ENCODE data around the gene GBF1. TPM values are rescaled to one million over a fixed set of nuclear protein-coding genes. Genes with fewer than 3 reads are reported as not detected.

GBF1 gene
- total RNA-seq, 4 donors from 2014 or later = 31.4 to 64.2 (median 58.7) TPM

GRCh38 chr10:102414749-102415148 is 169.4 kb downstream of the GBF1 start:
- peaks cover 64 to 90% (median 73%) of the 10 kb centered on the region in 3 donors for H3K27me3 ChIP-seq
- in situ Hi-C loops (cut with MboI; ENCODE audit: low sequenced_read_pairs in 4 of 4) = no loop called here
- no peak for DNase-seq

GRCh38 chr10:102416283-102416682 is 171.0 kb downstream of the GBF1 start:
- H3K4me1 ChIP-seq = peaks cover 16% of the 10 kb centered on the region in 2 donors
- intact Hi-C loops (cut with DNase I; ENCODE audit: low total_unique reads) = no loop called here
- H3K9me3 ChIP-seq = no peaks in the 10 kb centered on the region
- no peaks in the 10 kb centered on the region for H3K36me3 ChIP-seq
- ATAC-seq (no peak), DNase-seq (no peak)
- peaks cover 50 to 74% (median 58%) of the 10 kb centered on the region in 3 donors for H3K27me3 ChIP-seq
- in situ Hi-C loops (cut with MboI; ENCODE audit: low sequenced_read_pairs in 4 of 4) = no loop called here
- no peak overlapping the region for H3K27ac ChIP-seq
- no peak for TF ChIP-seq POLR2A (IDR thresholded peaks at IDR 0.05)
- TF ChIP-seq CTCF (IDR thresholded peaks at IDR 0.05 in 4 of 5, conservative IDR thresholded peaks at IDR 0.05 in 1 of 5) = no peak
- H3K4me3 ChIP-seq = no peak overlapping the region

More at GRCh38 chr10:102414749-102415148, 169.4 kb downstream of the GBF1 start:
- no peak for ATAC-seq
- Histone ChIP-seq H3K27ac (no peak overlapping the region), H3K4me3 (no peak overlapping the region), H3K36me3 (no peaks in the 10 kb centered on the region), H3K4me1 (peaks cover 9% of the 10 kb centered on the region in 2 donors), H3K9me3 (no peaks in the 10 kb centered on the region)
- TF ChIP-seq CTCF (IDR thresholded peaks at IDR 0.05 in 4 of 5, conservative IDR thresholded peaks at IDR 0.05 in 1 of 5) (no peak), POLR2A (IDR thresholded peaks at IDR 0.05) (no peak)
- intact Hi-C loops (cut with DNase I; ENCODE audit: low total_unique reads) = no loop called here

- no peaks in the 10 kb centered on the region for H3K9me3 ChIP-seq
- no peak overlapping the region for H3K27ac ChIP-seq
- H3K27me3 ChIP-seq = peaks cover 46 to 70% (median 54%) of the 10 kb centered on the region in 3 donors
- ATAC-seq (no peak), DNase-seq (no peak)
- peaks cover 16% of the 10 kb centered on the region in 2 donors for H3K4me1 ChIP-seq
- in situ Hi-C loops (cut with MboI; ENCODE audit: low sequenced_read_pairs in 4 of 4) (no loop called here), intact Hi-C loops (cut with DNase I; ENCODE audit: low total_unique reads) (no loop called here)
- no peak for TF ChIP-seq CTCF (IDR thresholded peaks at IDR 0.05 in 4 of 5, conservative IDR thresholded peaks at IDR 0.05 in 1 of 5)
- TF ChIP-seq POLR2A (IDR thresholded peaks at IDR 0.05) = no peak
- no peaks in the 10 kb centered on the region for H3K36me3 ChIP-seq
- H3K4me3 ChIP-seq = no peak overlapping the region
Measured at GRCh38 chr10:102416695-102417094, 171.4 kb downstream of the GBF1 start.

- in situ Hi-C loops (cut with MboI; ENCODE audit: low sequenced_read_pairs in 4 of 4) = no loop called here
- Histone ChIP-seq H3K9me3 (no peaks in the 10 kb centered on the region), H3K4me1 (peaks cover 27 to 30% of the 10 kb centered on the region in 2 donors), H3K27me3 (peaks cover 33 to 51% (median 39%) of the 10 kb centered on the region in 3 donors), H3K36me3 (no peaks in the 10 kb centered on the region), H3K4me3 (peak within 1 kb of the TSS; percentile 82 to 92 (median 87)), H3K27ac (no peak within 1 kb of the TSS)
- intact Hi-C loops (cut with DNase I; ENCODE audit: low total_unique reads) = no loop called here
- TF ChIP-seq CTCF (IDR thresholded peaks at IDR 0.05 in 4 of 5, conservative IDR thresholded peaks at IDR 0.05 in 1 of 5) (no peak), POLR2A (IDR thresholded peaks at IDR 0.05) (no peak)
- DNase-seq = no peak
- no peak for ATAC-seq
Measured at GRCh38 chr10:102418622-102419268, 173.4 kb downstream of the GBF1 start, which contains the start of gene PSD. Gene PSD, minus strand, starts transcription at chr10:102418785. Its CDS starts 1,747 bp downstream, at chr10:102417038.

Measured in gastrocnemius medialis (tissue), 4 donors.